ENCODE data around the gene TMEM167A. TPM values are rescaled to one million over a fixed set of nuclear protein-coding genes. Genes with fewer than 3 reads are reported as not detected.

TMEM167A gene
- total and polyA plus RNA-seq, 10 donors = 19.3 to 68.7 (median 51.8) TPM

DNA sequence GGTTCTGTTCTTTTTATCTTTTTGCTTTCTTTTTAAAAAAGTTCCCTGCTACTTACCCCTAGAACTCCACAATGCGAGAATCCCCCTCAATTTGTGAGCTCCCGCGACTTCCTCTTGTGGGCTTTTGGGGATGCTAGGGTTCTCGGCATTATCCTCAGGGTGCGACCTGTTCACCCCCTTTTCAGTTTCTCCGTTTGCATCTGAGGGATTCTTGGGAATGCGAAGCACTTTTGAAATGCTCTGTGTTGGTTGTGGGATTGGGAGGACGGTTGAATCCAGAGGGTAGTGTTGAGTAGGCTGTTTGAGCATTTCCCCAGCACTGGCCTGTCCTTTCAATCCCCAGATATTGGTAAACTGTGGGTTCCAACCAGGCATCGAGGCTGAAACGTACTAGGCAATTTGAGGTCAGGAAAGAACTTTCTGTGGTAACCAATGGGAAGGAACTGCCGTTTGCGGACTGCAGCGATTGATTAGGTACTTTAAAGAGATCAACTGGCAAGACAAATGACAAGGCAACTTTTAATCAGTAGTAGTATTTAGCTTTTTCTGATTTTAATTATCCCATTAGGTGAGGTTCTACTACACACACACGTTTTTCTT lies 568 bp upstream of the TMEM167A start:
- Histone ChIP-seq H3K9me3 (no peaks in the 10 kb centered on the region), H3K36me3 (peaks cover 0 to 11% (median 0%) of the 10 kb centered on the region in 6 donors), H3K27me3 (replicated peaks in 1 of 7) (no peaks in the 10 kb centered on the region), H3K27ac (peak overlapping the region; percentile 78 to 94 (median 90)), H3K4me3 (peak overlapping the region; percentile 70 to 96 (median 86)), H3K4me1 (peaks cover 23 to 53% (median 50%) of the 10 kb centered on the region in 6 donors)
- DNase-seq = no peak
- WGBS, 5 donors = 2 to 4% (median 2%) methylated on average over 14 of the region's 14 CpGs
- intact Hi-C loops (cut with DNase I; ENCODE audit: low total_unique reads) = no loop called here
- peak in 1 of 11 experiments; percentile 5 for TF ChIP-seq CTCF (IDR thresholded peaks at IDR 0.05 in 8 of 11, conservative IDR thresholded peaks at IDR 0.05 in 3 of 11)
- no peak for TF ChIP-seq POLR2A (IDR thresholded peaks at IDR 0.05)

DNA sequence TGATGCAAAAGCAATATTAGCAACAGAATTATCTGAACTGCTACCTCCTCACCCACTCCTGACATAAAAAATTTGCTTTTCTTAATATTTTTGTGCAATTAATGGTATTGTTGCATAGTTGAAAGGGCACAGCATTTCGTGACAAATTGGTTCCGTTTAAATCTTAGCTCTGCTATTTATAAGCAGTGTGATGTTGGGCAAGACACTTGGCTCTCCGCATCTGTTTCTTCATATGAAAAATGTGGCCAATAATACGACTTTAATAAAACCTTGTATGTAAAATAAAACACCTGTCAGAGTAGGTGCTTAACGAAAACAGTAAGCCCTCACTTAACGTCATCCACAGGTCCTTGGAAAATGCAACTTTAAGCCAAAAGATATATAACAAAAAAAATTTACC lies 4.2 kb downstream of the TMEM167A start:
- intact Hi-C loops (cut with DNase I; ENCODE audit: low total_unique reads) = no loop called here
- no peak for TF ChIP-seq POLR2AphosphoS5 (IDR thresholded peaks at IDR 0.05)
- no peak for TF ChIP-seq POLR2A (IDR thresholded peaks at IDR 0.05)
- no peak for TF ChIP-seq CTCF (IDR thresholded peaks at IDR 0.05 in 8 of 11, conservative IDR thresholded peaks at IDR 0.05 in 3 of 11)
- Histone ChIP-seq H3K27me3 (replicated peaks in 1 of 7) (no peaks in the 10 kb centered on the region), H3K36me3 (peaks cover 0 to 15% (median 0%) of the 10 kb centered on the region in 6 donors), H3K4me1 (peaks cover 21 to 90% (median 57%) of the 10 kb centered on the region in 6 donors), H3K27ac (no peak overlapping the region), H3K9me3 (no peaks in the 10 kb centered on the region), H3K4me3 (no peak overlapping the region)
- 81 to 90% (median 83%) methylated on average over 6 of the region's 6 CpGs for WGBS, 5 donors
- DNase-seq = no peak

GRCh38 chr5:83071286-83072051 lies 5.7 kb downstream of the TMEM167A start:
- H3K4me3 ChIP-seq = no peak overlapping the region
- H3K4me1 ChIP-seq = peaks cover 20 to 84% (median 52%) of the 10 kb centered on the region in 6 donors
- H3K27ac ChIP-seq = no peak overlapping the region
- intact Hi-C loops (cut with DNase I; ENCODE audit: low total_unique reads) = no loop called here
- H3K9me3 ChIP-seq = no peaks in the 10 kb centered on the region
- TF ChIP-seq POLR2AphosphoS5 (IDR thresholded peaks at IDR 0.05) (no peak), CTCF (IDR thresholded peaks at IDR 0.05 in 8 of 11, conservative IDR thresholded peaks at IDR 0.05 in 3 of 11) (no peak), POLR2A (IDR thresholded peaks at IDR 0.05) (no peak)
- 81 to 91% (median 86%) methylated on average over 2 of the region's 2 CpGs for WGBS, 5 donors
- peaks cover 0 to 15% (median 0%) of the 10 kb centered on the region in 6 donors for H3K36me3 ChIP-seq
- no peak for DNase-seq
- no peaks in the 10 kb centered on the region for H3K27me3 ChIP-seq (replicated peaks in 1 of 7)

Data from spleen (tissue), 11 donors.